Retinal pigment epithelial cell (primary cell): ENCODE measurements around the gene IER3IP1.

Source experiments
- DNase-seq: peaks from one replicate; pipeline ENCODE4 v3.0.0-alpha.2; 2010; ENCODE audit warnings: low read depth
- H3K4me3 ChIP-seq: 2 replicates; pipeline ENCODE4 v1.5.1; 2011; ENCODE audit warnings: mild to moderate bottlenecking, low read length, control low read depth, moderate library complexity
- TF ChIP-seq, protein P1 (sequence below): conservative IDR thresholded peaks from 2 replicates; pipeline ENCODE4 v1.5.1; 2011; ENCODE audit warnings: low read depth, low read length, control low read depth, inconsistent platforms

Gene IER3IP1

DNA sequence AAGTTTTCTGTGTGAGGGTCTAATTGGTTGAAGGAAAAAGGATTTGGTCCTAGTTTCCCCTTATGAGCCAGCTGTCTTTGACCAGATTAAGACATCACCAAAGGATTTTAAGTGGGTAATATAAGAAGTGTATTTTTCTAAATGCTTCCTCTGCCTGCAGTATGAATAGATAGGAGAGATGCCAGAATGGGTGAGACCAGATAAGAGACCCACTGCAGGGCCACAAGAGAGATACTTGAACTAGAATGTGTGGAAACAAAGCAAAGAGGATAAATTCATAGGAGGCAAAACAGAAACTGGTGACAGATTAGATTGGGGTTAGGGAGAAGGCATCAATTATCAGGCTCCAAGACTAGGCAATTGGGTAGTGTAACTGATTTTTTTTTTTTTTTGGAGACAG lies 24.7 kb downstream of the IER3IP1 start:
- TF ChIP-seq, protein P1, sequence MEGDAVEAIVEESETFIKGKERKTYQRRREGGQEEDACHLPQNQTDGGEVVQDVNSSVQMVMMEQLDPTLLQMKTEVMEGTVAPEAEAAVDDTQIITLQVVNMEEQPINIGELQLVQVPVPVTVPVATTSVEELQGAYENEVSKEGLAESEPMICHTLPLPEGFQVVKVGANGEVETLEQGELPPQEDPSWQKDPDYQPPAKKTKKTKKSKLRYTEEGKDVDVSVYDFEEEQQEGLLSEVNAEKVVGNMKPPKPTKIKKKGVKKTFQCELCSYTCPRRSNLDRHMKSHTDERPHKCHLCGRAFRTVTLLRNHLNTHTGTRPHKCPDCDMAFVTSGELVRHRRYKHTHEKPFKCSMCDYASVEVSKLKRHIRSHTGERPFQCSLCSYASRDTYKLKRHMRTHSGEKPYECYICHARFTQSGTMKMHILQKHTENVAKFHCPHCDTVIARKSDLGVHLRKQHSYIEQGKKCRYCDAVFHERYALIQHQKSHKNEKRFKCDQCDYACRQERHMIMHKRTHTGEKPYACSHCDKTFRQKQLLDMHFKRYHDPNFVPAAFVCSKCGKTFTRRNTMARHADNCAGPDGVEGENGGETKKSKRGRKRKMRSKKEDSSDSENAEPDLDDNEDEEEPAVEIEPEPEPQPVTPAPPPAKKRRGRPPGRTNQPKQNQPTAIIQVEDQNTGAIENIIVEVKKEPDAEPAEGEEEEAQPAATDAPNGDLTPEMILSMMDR: no peak
- DNase-seq: no peak

DNA sequence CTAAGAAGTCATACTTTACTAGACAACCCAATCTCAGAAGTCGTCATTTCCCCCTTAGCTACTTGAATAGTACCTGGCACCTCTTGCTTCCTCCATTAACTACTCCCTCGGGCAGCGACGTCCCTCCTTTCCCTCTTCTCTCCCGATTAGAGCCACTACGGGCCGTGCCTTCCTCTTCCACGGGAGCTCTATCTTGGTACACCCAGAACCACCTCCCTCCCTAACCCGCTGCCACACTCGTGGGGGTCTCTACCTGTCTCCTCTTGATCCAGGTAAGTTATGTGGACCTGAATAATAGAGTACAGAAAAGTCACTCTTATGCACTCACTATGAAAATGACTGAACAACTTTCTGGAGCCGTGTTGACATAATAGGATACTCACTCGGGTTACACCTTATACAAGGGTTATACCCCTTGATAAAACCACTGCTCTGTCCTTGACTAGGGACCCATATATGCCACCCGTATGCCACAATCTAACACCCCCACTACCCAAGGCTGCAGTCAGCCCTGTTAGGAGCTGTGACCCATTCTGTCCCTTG lies 25.3 kb downstream of the IER3IP1 start:
- TF ChIP-seq, protein P1: no peak
- no peak for DNase-seq
- peak overlapping the region; percentile 89 for H3K4me3 ChIP-seq

More for the DNA sequence above, 24.7 kb downstream of the IER3IP1 start:
- no peak overlapping the region for H3K4me3 ChIP-seq

DNA sequence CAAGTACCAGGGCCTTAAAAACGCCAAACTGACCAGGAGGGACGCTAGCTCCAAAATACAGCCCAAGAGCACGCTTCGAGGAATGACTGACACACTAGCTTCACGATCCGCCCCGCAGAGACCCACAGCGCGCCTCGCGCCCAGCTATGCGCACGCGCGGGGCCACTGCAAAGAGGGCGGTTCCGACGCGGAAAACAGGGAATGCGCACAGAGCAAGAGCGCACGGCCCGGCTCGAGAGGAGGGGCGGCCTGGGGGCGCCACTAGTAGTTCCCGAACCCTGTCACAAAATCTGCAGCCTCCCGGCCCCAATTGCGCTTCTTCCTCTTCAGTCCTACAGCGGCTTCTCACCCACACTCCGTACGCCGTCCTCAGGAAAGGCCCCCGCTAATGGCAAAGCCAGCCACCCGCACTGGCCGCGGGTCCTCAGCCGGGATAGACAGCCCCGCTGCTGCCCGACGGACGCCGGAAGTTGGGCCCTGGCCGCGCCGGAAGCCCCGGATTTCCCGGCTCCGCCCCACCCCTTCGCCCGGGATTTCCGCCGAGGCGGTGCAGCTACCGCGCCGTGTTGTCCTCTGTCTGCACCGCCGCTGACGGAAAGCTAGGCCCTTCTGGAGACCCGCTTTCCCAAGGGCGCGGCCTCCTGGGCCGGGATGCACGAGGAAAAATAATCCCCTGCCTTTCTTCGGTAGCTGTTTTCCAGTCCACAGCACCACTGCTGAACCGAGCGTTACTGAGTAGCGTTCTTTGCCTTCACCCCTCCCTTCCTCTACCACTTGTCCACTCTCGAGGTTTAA lies 25.9 kb downstream of the IER3IP1 start, which contains the start of gene HDHD2:
HDHD2 (minus strand) TSS at position 472 of the 795 bp plus-strand sequence. CDS start 14,061 bp downstream, outside the sequence.
- H3K4me3 ChIP-seq: peak within 1 kb of the TSS; percentile 89
- TF ChIP-seq, protein P1: no peak
- peak; percentile 19 for DNase-seq

DNA sequence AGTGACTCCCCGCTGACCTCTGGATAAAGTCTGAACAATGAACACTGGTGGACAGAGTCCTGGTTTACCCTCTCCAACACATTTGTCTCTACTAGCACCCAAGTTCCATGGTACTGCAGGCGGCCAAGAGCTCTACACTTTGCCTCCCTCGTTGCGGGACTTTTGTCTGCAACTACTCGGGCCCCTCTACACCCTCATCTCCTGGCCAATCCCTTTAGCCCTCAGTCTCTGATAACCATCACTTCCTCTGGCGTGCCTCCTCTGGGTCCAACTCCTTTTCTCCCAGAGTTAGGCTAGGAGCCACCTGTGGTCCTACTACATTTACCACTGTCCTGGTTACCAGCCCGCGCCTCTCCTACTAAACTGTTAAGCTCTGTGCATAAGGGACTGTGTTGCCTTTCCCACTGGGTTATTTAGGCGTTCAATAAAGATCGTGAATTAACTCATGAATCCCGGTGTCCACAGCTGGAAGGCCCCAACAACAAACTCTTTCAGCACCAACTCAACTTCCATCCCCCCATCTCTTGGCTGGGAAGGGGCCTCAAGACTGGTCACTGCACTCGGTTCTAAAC lies 26.6 kb downstream of the IER3IP1 start:
- peak overlapping the region; percentile 89 for H3K4me3 ChIP-seq
- no peak for DNase-seq
- TF ChIP-seq, protein P1: no peak

DNA sequence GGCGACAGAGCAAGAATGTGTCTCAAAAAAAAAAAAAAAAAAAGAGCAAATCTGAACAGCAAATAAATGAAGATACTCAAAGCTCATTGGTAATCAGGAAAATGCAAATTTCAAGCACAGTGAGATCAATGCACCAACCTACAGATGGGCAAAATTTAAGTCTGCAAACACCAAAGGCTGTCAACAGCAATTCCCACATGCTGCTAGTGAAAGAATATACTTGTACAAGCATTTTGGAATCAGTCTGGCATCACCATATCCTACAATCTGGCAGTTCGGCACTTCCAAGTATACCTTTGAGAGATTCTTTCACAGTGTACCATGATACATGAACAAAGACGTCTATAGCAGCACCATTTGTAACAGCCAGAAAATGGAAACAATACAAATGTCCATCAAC lies 30.0 kb downstream of the IER3IP1 start:
- H3K4me3 ChIP-seq: no peak overlapping the region
- DNase-seq: no peak
- TF ChIP-seq, protein P1: no peak

DNA sequence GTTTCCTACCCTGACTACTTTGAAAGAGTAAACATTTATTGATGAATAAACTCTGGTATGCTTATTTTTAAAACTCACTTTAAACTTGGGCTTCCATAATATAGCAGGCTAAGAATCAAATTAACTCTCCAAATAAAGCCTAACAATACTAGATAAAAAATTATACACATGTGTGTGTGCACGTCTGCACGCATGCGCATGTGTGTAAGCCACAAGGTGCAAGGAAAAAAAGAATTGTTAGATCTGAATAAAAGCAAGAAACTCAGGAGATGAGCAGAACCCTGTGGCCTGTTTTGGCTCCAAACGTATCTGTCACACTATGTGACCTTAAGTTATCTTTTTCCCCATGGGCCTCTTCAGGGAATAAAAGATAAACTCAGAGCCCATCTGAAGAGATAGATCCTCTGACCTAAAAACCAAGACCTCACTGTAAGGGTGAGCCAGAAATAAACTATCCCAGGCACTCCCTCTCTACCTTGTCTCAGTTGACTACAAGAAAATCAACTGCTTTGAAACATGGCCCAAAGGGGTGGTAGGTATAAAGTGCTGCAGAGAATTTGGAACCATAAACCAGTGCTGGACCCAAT lies 32.2 kb downstream of the IER3IP1 start:
- TF ChIP-seq, protein P1: no peak
- DNase-seq: no peak
- no peak overlapping the region for H3K4me3 ChIP-seq
